Measurements from ENCODE around the gene ACAD9. TPM values are rescaled to one million over a fixed set of nuclear protein-coding genes. Genes with fewer than 3 reads are reported as not detected.

The ACAD9 gene
- total and polyA plus RNA-seq, 7 experiments from 2014 or later = 17.1 to 74.0 (median 57.5) TPM

DNA sequence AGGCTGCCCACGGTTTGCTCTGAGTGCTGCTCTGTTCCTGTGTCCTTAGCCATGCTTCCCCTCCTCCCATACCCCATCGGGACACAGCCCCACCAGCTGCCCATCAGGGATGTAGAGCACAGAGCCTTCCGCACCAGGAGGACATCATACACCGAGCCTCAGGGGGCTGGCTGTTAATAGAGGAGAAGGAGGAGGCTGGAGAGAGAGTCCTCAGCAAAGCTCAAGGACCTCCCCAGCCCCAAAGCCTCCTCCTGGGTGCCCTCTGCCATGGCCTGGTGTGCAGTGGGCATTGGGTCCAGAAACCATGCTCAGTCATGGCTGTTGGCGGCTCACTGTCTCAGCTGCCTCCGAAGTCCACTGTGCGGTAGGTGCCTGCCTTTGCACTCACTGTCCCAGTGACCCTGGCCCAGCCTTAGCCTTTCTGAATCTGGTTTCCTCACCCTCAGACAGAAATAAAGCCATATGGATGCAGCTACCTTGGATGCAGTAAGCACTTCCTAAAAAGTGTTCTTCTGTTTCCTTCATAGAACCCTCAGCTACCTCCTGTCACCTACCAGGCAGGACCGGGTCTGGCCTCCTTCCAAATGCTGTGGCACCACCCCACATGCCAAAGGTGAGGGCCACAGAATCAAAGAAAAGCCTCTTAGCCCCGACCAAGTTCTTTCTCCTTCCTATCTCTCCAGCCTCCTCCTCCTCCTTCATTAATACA lies 53.9 kb downstream of the ACAD9 start:
- Histone ChIP-seq H3K36me3 (ENCODE audit: control insufficient read depth in 2 of 3, insufficient read depth in 3 of 3, low read length in 3 of 3) (no peaks in the 10 kb centered on the region), H3K27me3 (ENCODE audit: control insufficient read depth in 2 of 2, insufficient read depth in 2 of 2, low read length in 2 of 2) (no peaks in the 10 kb centered on the region), H3K4me3 (ENCODE audit: low read length) (no peak overlapping the region), H3K27ac (ENCODE audit: low read depth, low read length) (no peak overlapping the region), H3K4me1 (ENCODE audit: control insufficient read depth in 2 of 2, insufficient read depth in 2 of 2, low read length in 2 of 2) (no peaks in the 10 kb centered on the region), H3K9me3 (ENCODE audit: control insufficient read depth in 2 of 3, low read length in 3 of 3) (no peaks in the 10 kb centered on the region)
- Mint-ChIP-seq H3K9me3 (peaks cover 0 to 5% (median 0%) of the 10 kb centered on the region in 11 donors), H3K27me3 (peaks cover 0 to 8% (median 0%) of the 10 kb centered on the region in 5 donors), H3K27ac (no peak overlapping the region), H3K36me3 (no peaks in the 10 kb centered on the region), H3K4me3 (no peak overlapping the region), H3K4me1 (no peaks in the 10 kb centered on the region)
- ChIA-PET CTCF (interaction anchor here (0.6 kb wide), 2 partner anchors 47 to 56 kb away, joined by 3 to 5 read pairs; no protein-coding TSS in a partner anchor), POLR2A (no interaction called here)
- intact Hi-C loops (cut with micrococcal nuclease) = no loop called here
- DNase-seq (no peak), ATAC-seq (no peak)

- no peak for DNase-seq
These were observed 54.5 kb downstream of the ACAD9 start for GRCh38 chr3:128933922-128934253.

GRCh38 chr3:128935922-128936321 lies 56.5 kb downstream of the ACAD9 start:
- no peaks in the 10 kb centered on the region for H3K36me3 Mint-ChIP-seq

More at GRCh38 chr3:128933922-128934253, 54.5 kb downstream of the ACAD9 start:
- CTCF ChIA-PET = interaction anchor here (0.6 kb wide), 1 partner anchor 47 kb away, joined by 5 read pairs; no protein-coding TSS in a partner anchor
- H3K9me3 Mint-ChIP-seq = peaks cover 0 to 3% (median 0%) of the 10 kb centered on the region in 11 donors
- Histone ChIP-seq H3K27me3 (ENCODE audit: control insufficient read depth in 2 of 2, insufficient read depth in 2 of 2, low read length in 2 of 2) (no peaks in the 10 kb centered on the region), H3K4me3 (ENCODE audit: low read length) (no peak overlapping the region), H3K4me1 (ENCODE audit: control insufficient read depth in 2 of 2, insufficient read depth in 2 of 2, low read length in 2 of 2) (no peaks in the 10 kb centered on the region), H3K9me3 (ENCODE audit: control insufficient read depth in 2 of 3, low read length in 3 of 3) (no peaks in the 10 kb centered on the region), H3K27ac (ENCODE audit: low read depth, low read length) (no peak overlapping the region), H3K36me3 (ENCODE audit: control insufficient read depth in 2 of 3, insufficient read depth in 3 of 3, low read length in 3 of 3) (no peaks in the 10 kb centered on the region)
- POLR2A ChIA-PET = interaction anchor here (0.6 kb wide), 1 partner anchor 396 kb away, joined by 3 read pairs; no protein-coding TSS in a partner anchor
- intact Hi-C loops (cut with micrococcal nuclease) = no loop called here
- no peak for ATAC-seq
- H3K36me3 Mint-ChIP-seq = no peaks in the 10 kb centered on the region
- H3K4me1 Mint-ChIP-seq = no peaks in the 10 kb centered on the region
- no peak overlapping the region for H3K27ac Mint-ChIP-seq
- H3K4me3 Mint-ChIP-seq = no peak overlapping the region
- H3K27me3 Mint-ChIP-seq = peaks cover 0 to 7% (median 0%) of the 10 kb centered on the region in 5 donors

GRCh38 chr3:128936341-128936740 lies 56.9 kb downstream of the ACAD9 start:
- no peak overlapping the region for H3K27ac Mint-ChIP-seq
- H3K36me3 ChIP-seq (ENCODE audit: control insufficient read depth in 2 of 3, insufficient read depth in 3 of 3, low read length in 3 of 3) = no peaks in the 10 kb centered on the region
- no peaks in the 10 kb centered on the region for H3K9me3 Mint-ChIP-seq
- intact Hi-C loops (cut with micrococcal nuclease) = no loop called here
- CTCF ChIA-PET = no interaction called here
- POLR2A ChIA-PET = no interaction called here
- no peak for ATAC-seq
- H3K27ac ChIP-seq (ENCODE audit: low read depth, low read length) = no peak overlapping the region
- H3K9me3 ChIP-seq (ENCODE audit: control insufficient read depth in 2 of 3, low read length in 3 of 3) = no peaks in the 10 kb centered on the region
- no peak for DNase-seq
- no peak overlapping the region for H3K4me3 ChIP-seq (ENCODE audit: low read length)
- no peaks in the 10 kb centered on the region for H3K4me1 ChIP-seq (ENCODE audit: control insufficient read depth in 2 of 2, insufficient read depth in 2 of 2, low read length in 2 of 2)
- peaks cover 0 to 17% (median 0%) of the 10 kb centered on the region in 5 donors for H3K27me3 Mint-ChIP-seq
- no peaks in the 10 kb centered on the region for H3K4me1 Mint-ChIP-seq
- H3K36me3 Mint-ChIP-seq = no peaks in the 10 kb centered on the region
- no peaks in the 10 kb centered on the region for H3K27me3 ChIP-seq (ENCODE audit: control insufficient read depth in 2 of 2, insufficient read depth in 2 of 2, low read length in 2 of 2)
- no peak overlapping the region for H3K4me3 Mint-ChIP-seq

More at GRCh38 chr3:128935922-128936321, 56.5 kb downstream of the ACAD9 start:
- CTCF ChIA-PET = no interaction called here
- POLR2A ChIA-PET = interaction anchor here (1.2 kb wide), 1 partner anchor 12 kb away, joined by 3 read pairs; no protein-coding TSS in a partner anchor
- intact Hi-C loops (cut with micrococcal nuclease) = no loop called here
- no peaks in the 10 kb centered on the region for H3K9me3 Mint-ChIP-seq
- Histone ChIP-seq H3K9me3 (ENCODE audit: control insufficient read depth in 2 of 3, low read length in 3 of 3) (no peaks in the 10 kb centered on the region), H3K36me3 (ENCODE audit: control insufficient read depth in 2 of 3, insufficient read depth in 3 of 3, low read length in 3 of 3) (no peaks in the 10 kb centered on the region), H3K4me3 (ENCODE audit: low read length) (no peak overlapping the region), H3K27me3 (ENCODE audit: control insufficient read depth in 2 of 2, insufficient read depth in 2 of 2, low read length in 2 of 2) (no peaks in the 10 kb centered on the region), H3K27ac (ENCODE audit: low read depth, low read length) (no peak overlapping the region), H3K4me1 (ENCODE audit: control insufficient read depth in 2 of 2, insufficient read depth in 2 of 2, low read length in 2 of 2) (no peaks in the 10 kb centered on the region)
- DNase-seq (no peak), ATAC-seq (no peak)
- no peak overlapping the region for H3K4me3 Mint-ChIP-seq
- no peak overlapping the region for H3K27ac Mint-ChIP-seq
- H3K4me1 Mint-ChIP-seq = no peaks in the 10 kb centered on the region
- H3K27me3 Mint-ChIP-seq = peaks cover 0 to 17% (median 0%) of the 10 kb centered on the region in 5 donors

DNA sequence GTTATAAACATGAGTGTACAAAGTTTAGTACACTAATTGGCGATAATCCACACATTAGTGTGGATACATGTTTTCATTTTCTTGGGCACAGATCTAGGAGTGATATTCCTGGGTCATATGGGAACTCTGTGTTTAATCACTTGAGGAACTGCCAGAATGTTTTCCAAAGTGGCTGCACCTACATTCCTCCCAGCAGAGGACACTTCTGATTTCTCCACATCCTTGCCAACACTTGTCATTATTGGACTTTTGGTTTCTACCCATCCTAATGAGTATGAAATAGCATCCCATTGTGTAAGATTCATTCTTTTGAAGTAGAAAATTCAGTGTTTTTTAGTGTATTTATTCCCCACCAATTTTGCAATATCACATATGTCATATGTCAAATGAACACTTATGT lies 60.8 kb downstream of the ACAD9 start:
- H3K4me1 Mint-ChIP-seq = no peaks in the 10 kb centered on the region
- H3K36me3 ChIP-seq (ENCODE audit: control insufficient read depth in 2 of 3, insufficient read depth in 3 of 3, low read length in 3 of 3) = no peaks in the 10 kb centered on the region
- H3K9me3 ChIP-seq (ENCODE audit: control insufficient read depth in 2 of 3, low read length in 3 of 3) = no peaks in the 10 kb centered on the region
- no peaks in the 10 kb centered on the region for H3K9me3 Mint-ChIP-seq
- H3K4me3 ChIP-seq (ENCODE audit: low read length) = no peak overlapping the region
- ChIA-PET POLR2A (no interaction called here), CTCF (no interaction called here)
- no peak for ATAC-seq
- intact Hi-C loops (cut with micrococcal nuclease) = no loop called here
- H3K27me3 Mint-ChIP-seq = peaks cover 0 to 19% (median 4%) of the 10 kb centered on the region in 5 donors
- H3K4me1 ChIP-seq (ENCODE audit: control insufficient read depth in 2 of 2, insufficient read depth in 2 of 2, low read length in 2 of 2) = no peaks in the 10 kb centered on the region
- no peaks in the 10 kb centered on the region for H3K36me3 Mint-ChIP-seq
- H3K27ac Mint-ChIP-seq = no peak overlapping the region
- no peak overlapping the region for H3K4me3 Mint-ChIP-seq
- DNase-seq = no peak
- H3K27me3 ChIP-seq (ENCODE audit: control insufficient read depth in 2 of 2, insufficient read depth in 2 of 2, low read length in 2 of 2) = no peaks in the 10 kb centered on the region
- no peak overlapping the region for H3K27ac ChIP-seq (ENCODE audit: low read depth, low read length)

DNA sequence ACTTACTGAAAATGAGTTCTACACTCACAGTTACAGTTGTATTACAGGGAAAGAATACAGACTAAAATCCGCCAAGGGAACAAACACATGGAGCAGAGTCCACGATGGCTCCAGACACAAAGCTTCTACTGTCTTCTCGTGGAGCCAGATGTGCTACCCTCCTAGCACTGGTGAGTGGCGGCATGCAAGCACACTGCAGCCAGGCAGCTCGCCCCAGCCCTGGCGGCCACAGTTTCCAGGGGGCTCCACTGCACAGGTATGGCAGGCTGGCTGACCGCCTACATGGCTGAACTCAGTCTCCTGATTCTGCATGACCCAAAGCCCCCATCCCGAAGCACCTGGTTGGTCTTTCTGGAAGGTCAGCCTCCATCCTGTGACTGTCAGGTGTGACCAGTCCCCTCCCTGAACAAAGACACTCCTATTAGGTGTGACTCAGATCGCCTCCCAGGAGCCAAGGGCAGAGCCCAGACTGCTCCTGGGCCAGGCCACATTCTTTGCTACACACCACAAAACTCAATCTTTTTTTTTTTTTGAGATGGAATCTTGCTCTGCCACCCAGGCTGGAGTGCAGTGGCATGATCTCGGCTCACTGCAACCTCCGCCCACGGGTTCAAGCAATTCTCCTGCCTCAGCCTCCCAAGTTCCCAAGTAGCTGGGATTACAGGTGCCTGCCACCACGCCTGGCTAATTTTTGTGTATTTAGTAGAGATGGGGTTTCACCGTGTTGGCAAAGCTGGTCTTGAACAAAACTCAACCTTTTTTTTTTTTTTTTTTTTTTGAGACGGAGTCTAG lies 62.9 kb downstream of the ACAD9 start:
- Mint-ChIP-seq H3K4me3 (no peak overlapping the region), H3K27ac (no peak overlapping the region), H3K4me1 (no peaks in the 10 kb centered on the region), H3K36me3 (no peaks in the 10 kb centered on the region), H3K9me3 (no peaks in the 10 kb centered on the region), H3K27me3 (peaks cover 0 to 19% (median 4%) of the 10 kb centered on the region in 5 donors)
- ATAC-seq (no peak), DNase-seq (no peak)
- Histone ChIP-seq H3K4me1 (ENCODE audit: control insufficient read depth in 2 of 2, insufficient read depth in 2 of 2, low read length in 2 of 2) (no peaks in the 10 kb centered on the region), H3K27me3 (ENCODE audit: control insufficient read depth in 2 of 2, insufficient read depth in 2 of 2, low read length in 2 of 2) (no peaks in the 10 kb centered on the region), H3K36me3 (ENCODE audit: control insufficient read depth in 2 of 3, insufficient read depth in 3 of 3, low read length in 3 of 3) (no peaks in the 10 kb centered on the region), H3K4me3 (ENCODE audit: low read length) (no peak overlapping the region), H3K27ac (ENCODE audit: low read depth, low read length) (no peak overlapping the region), H3K9me3 (ENCODE audit: control insufficient read depth in 2 of 3, low read length in 3 of 3) (no peaks in the 10 kb centered on the region)
- ChIA-PET CTCF (interaction anchor here (0.7 kb wide), 1 partner anchor 203 kb away, joined by 4 read pairs; no protein-coding TSS in a partner anchor), POLR2A (no interaction called here)
- intact Hi-C loops (cut with micrococcal nuclease) = no loop called here
